Peyer's patch (tissue), 4 donors: Measurements from ENCODE around the gene MLX.

ENCODE experiments used
- CTCF ChIP-seq, 6 experiments: fragments of 450-650 bp in 4 of 6; fragments of 200-600 bp in 2 of 6; sonication (generic) in 1 of 6; IDR thresholded peaks; one replicate each; pipeline ENCODE4 v1.5.1; 2017 to 2019; ENCODE audit warnings: antibody characterized with exemption in 6 of 6, mild to moderate bottlenecking in 3 of 6, moderate library complexity in 1 of 6
- POLR2A ChIP-seq, 2 donors: fragments of 450-650 bp; IDR thresholded peaks; one replicate each; pipeline ENCODE4 v1.5.1; 2017; ENCODE audit warnings: antibody characterized with exemption in 2 of 2, mild to moderate bottlenecking in 2 of 2, moderate library complexity in 2 of 2

DNA sequence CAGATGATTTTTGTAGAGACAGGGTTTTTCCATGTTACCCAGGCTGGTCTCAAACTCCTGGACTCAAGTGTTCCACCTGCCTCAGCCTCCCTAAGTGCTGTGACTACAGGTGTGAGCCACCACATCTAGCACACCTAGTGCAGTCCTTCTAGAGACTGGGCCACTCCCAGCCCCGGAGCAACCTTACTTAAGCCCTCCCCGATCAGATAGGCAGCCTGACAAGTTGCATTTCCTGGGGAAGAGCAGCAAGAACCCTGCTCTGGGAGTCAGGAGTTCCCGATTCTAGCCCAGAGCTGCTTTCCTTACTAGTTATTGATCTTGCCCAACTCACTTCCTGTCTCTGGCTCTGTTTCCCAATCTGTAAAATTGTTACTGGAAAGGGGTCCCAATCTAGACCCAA, 37.8 kb upstream of the MLX start:
- TF ChIP-seq CTCF (IDR thresholded peaks at IDR 0.05) (no peak), POLR2A (IDR thresholded peaks at IDR 0.05) (no peak)
